CD4-positive, alpha-beta T cell (primary cell): ENCODE measurements around the gene PCYOX1L. TPM values are rescaled to one million over a fixed set of nuclear protein-coding genes. Genes with fewer than 3 reads are reported as not detected.

Experiments
- ATAC-seq: fragments of 200-7000 bp; cut with Tn5 transposase; one replicate; pipeline ENCODE4 v1.10.0; 2022; ENCODE audit warnings: mild to moderate bottlenecking; ENCODE audit not compliant: poor library complexity
- CTCF ChIA-PET: fragments of 350-600 bp; sonication (Branson Sonifier 250); formaldehyde crosslinking; loops from one replicate; lab custom pipeline; 2021; ENCODE audit warnings: antibody characterized with exemption, inconsistent platforms; lab: Charles Lee
- POLR2A ChIA-PET: fragments of 350-600 bp; sonication (Branson Sonifier 250); formaldehyde crosslinking; loops from one replicate; lab custom pipeline; 2021; ENCODE audit warnings: antibody characterized with exemption, inconsistent platforms; lab: Charles Lee
- DNase-seq, 14 experiments: peaks; one replicate each; pipeline ENCODE4 v3.0.0-alpha.2; 2013 to 2020; ENCODE audit warnings: mixed read lengths in 2 of 14
- H3K27ac ChIP-seq, 2 donors: one replicate each; pipeline versions ENCODE4 v1.5.1 to v1.7.0; 2013; ENCODE audit warnings: low read length in 2 of 2, low read depth in 1 of 2, mild to moderate bottlenecking in 1 of 2
- H3K27me3 ChIP-seq, 2 experiments: 1 replicate in 1 of 2; 2 replicates in 1 of 2; pipeline versions ENCODE4 v1.6.1 to v1.7.0; 2013; ENCODE audit warnings: low read length in 2 of 2, control low read depth in 1 of 2, mild to moderate bottlenecking in 1 of 2, moderate library complexity in 1 of 2; ENCODE audit not compliant: insufficient read depth in 2 of 2, control insufficient read depth in 1 of 2
- H3K36me3 ChIP-seq: one replicate; pipeline ENCODE4 v1.6.1; 2013; ENCODE audit warnings: low read length, control low read depth; ENCODE audit not compliant: insufficient read depth
- H3K4me1 ChIP-seq: one replicate; pipeline ENCODE4 v1.6.1; 2013; ENCODE audit warnings: low read length, control low read depth; ENCODE audit not compliant: insufficient read depth
- H3K4me3 ChIP-seq: one replicate; pipeline ENCODE4 v1.5.1; 2013; ENCODE audit warnings: mild to moderate bottlenecking, low read length, moderate library complexity
- H3K9me3 ChIP-seq, 2 experiments: 1 replicate in 1 of 2; 2 replicates in 1 of 2; pipeline versions ENCODE4 v1.6.1 to v1.7.0; 2013; ENCODE audit warnings: low read length in 2 of 2, mild to moderate bottlenecking in 2 of 2, control low read depth in 1 of 2, moderate library complexity in 1 of 2; ENCODE audit not compliant: control insufficient read depth in 1 of 2, insufficient read depth in 1 of 2
- H3K27ac Mint-ChIP-seq: one replicate; pipeline ENCODE4 v1.8.0; 2020; ENCODE audit warnings: mixed read lengths
- H3K27me3 Mint-ChIP-seq: one replicate; pipeline ENCODE4 v1.8.0; 2021; ENCODE audit warnings: mixed read lengths
- H3K36me3 Mint-ChIP-seq: one replicate; pipeline ENCODE4 v1.8.0; 2021; ENCODE audit warnings: low read depth, mixed read lengths
- H3K4me1 Mint-ChIP-seq: one replicate; pipeline ENCODE4 v1.8.0; 2021; ENCODE audit warnings: low read depth, mixed read lengths
- H3K4me3 Mint-ChIP-seq: one replicate; pipeline ENCODE4 v1.8.0; 2020; ENCODE audit warnings: mild to moderate bottlenecking, mixed read lengths
- H3K9me3 Mint-ChIP-seq: one replicate; pipeline ENCODE4 v1.8.0; 2020; ENCODE audit warnings: mixed read lengths
- intact Hi-C, 2 experiments: fragments of 100-400 bp; cut with DNase I in 1 of 2; cut with micrococcal nuclease in 1 of 2; formaldehyde crosslinking; loops; one replicate each; pipeline versions ENCODE4 v1.15.1 to v1.9.0; 2023 to 2025; cut with DNase I, micrococcal nuclease
- total RNA-seq, 174 experiments: library from RNA in 2 of 174; stranded (reverse) in 2 of 174; gene quantifications; one replicate each; pipeline ENCODE4 v1.2.3 and lab custom pipeline; 2021 to 2026
- TF ChIP-seq, protein P1 (sequence below): fragments of 200-600 bp; IDR thresholded peaks from one replicate; pipeline ENCODE4 v1.8.0; 2022; ENCODE audit warnings: antibody characterized with exemption, mild to moderate bottlenecking

Gene PCYOX1L
- total RNA-seq, 2 experiments from 2014 or later = 22.9 to 24.8 TPM

DNA sequence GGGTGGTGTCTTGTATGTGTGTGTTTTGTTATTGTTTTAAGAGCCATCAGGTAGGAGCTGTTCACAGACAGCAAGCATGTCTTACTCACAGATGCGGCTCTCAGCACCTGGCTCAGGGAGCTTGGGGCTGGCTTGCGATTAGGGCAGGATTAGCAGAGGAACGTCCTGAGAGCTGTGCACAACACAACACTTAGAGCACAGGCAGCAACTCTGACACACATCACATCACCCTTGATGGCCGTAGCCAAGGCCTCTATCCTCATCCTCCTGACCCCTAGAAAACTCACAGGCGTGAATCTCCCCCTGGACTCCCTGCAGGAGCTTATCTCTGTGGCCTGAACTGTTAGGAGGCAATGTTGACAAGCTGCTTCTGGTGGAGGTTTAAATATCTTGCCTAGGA, 28.3 kb downstream of the PCYOX1L start:
- H3K4me3 Mint-ChIP-seq = no peak overlapping the region
- intact Hi-C loops = no loop called here
- Histone ChIP-seq H3K4me1 (peaks cover 7% of the 10 kb centered on the region), H3K27me3 (peaks cover 0 to 2% of the 10 kb centered on the region in 2 experiments), H3K4me3 (no peak overlapping the region), H3K27ac (no peak overlapping the region), H3K9me3 (no peaks in the 10 kb centered on the region), H3K36me3 (no peaks in the 10 kb centered on the region)
- DNase-seq = no peak
- no peak overlapping the region for H3K27ac Mint-ChIP-seq
- no peak for ATAC-seq
- ChIA-PET POLR2A (interaction anchor here (0.6 kb wide), 1 partner anchor 185 kb away, joined by 3 read pairs; no protein-coding TSS in a partner anchor), CTCF (no interaction called here)
- H3K36me3 Mint-ChIP-seq = no peaks in the 10 kb centered on the region
- no peaks in the 10 kb centered on the region for H3K27me3 Mint-ChIP-seq
- TF ChIP-seq, protein P1, sequence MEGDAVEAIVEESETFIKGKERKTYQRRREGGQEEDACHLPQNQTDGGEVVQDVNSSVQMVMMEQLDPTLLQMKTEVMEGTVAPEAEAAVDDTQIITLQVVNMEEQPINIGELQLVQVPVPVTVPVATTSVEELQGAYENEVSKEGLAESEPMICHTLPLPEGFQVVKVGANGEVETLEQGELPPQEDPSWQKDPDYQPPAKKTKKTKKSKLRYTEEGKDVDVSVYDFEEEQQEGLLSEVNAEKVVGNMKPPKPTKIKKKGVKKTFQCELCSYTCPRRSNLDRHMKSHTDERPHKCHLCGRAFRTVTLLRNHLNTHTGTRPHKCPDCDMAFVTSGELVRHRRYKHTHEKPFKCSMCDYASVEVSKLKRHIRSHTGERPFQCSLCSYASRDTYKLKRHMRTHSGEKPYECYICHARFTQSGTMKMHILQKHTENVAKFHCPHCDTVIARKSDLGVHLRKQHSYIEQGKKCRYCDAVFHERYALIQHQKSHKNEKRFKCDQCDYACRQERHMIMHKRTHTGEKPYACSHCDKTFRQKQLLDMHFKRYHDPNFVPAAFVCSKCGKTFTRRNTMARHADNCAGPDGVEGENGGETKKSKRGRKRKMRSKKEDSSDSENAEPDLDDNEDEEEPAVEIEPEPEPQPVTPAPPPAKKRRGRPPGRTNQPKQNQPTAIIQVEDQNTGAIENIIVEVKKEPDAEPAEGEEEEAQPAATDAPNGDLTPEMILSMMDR = no peak
- no peaks in the 10 kb centered on the region for H3K9me3 Mint-ChIP-seq
- peaks cover 5% of the 10 kb centered on the region for H3K4me1 Mint-ChIP-seq

DNA sequence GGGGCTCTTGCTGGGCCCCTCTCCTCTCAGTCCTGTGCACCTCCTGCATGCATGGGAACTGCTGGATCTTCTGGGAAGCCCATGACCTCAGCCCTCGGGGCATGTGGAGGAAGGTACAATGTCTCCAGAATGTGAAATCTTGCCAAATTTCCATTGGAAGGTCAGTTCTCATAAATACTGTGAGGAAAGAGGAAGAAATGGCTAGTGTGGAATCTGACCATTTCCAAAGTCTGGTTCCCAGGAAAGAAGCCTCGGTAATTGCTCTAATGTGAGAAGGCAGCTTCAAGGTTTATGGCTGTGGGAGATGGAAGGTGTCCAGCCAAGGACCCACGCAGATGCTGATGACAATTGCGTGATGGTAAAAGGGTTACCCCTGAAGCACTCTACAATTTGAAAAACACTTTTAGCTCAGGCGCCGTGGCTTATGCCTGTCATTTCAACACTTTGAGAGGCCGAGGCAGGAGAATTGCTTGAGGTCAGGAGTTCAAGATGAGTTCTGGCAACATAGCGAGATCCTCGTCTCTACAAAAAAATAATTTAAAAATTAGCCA, 29.3 kb downstream of the PCYOX1L start:
- H3K27me3 Mint-ChIP-seq = no peaks in the 10 kb centered on the region
- H3K4me1 Mint-ChIP-seq = peaks cover 5% of the 10 kb centered on the region
- H3K36me3 Mint-ChIP-seq = no peaks in the 10 kb centered on the region
- ChIA-PET CTCF (no interaction called here), POLR2A (interaction anchor here (0.6 kb wide), 1 partner anchor 184 kb away, joined by 3 read pairs; no protein-coding TSS in a partner anchor)
- DNase-seq (no peak), ATAC-seq (no peak)
- intact Hi-C loops = no loop called here
- TF ChIP-seq, protein P1 = no peak
- Histone ChIP-seq H3K27ac (no peak overlapping the region), H3K4me3 (no peak overlapping the region), H3K27me3 (peaks cover 0 to 2% of the 10 kb centered on the region in 2 experiments), H3K36me3 (no peaks in the 10 kb centered on the region), H3K4me1 (peaks cover under 1% of the 10 kb centered on the region), H3K9me3 (no peaks in the 10 kb centered on the region)
- no peaks in the 10 kb centered on the region for H3K9me3 Mint-ChIP-seq
- no peak overlapping the region for H3K4me3 Mint-ChIP-seq
- no peak overlapping the region for H3K27ac Mint-ChIP-seq

DNA sequence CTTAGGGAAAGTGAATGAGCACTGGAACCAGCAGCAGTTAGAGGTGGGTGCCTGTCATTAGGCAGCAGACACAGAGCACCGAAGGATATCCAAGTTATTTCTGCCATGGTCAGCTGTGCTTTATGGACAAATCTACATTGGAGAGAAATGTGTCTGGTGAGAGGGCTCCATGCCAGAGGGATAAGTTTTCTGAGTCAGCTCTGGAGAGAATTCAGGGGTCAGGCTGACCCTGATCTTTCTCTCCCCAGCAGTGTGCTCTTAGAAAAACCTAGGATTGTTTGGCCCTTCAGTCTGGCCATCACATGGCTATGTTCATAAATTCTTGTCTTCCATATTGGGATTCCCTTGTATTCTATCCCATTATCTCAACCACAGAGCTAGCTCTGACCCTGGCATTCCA, 30.1 kb downstream of the PCYOX1L start:
- TF ChIP-seq, protein P1 = no peak
- H3K27me3 ChIP-seq = peaks cover 0 to 2% of the 10 kb centered on the region in 2 experiments
- POLR2A ChIA-PET = no interaction called here
- no peak overlapping the region for H3K4me3 ChIP-seq
- no peak overlapping the region for H3K27ac Mint-ChIP-seq
- H3K27me3 Mint-ChIP-seq = no peaks in the 10 kb centered on the region
- ATAC-seq (no peak), DNase-seq (no peak)
- intact Hi-C loops = no loop called here
- H3K9me3 Mint-ChIP-seq = no peaks in the 10 kb centered on the region
- no peaks in the 10 kb centered on the region for H3K9me3 ChIP-seq
- no peak overlapping the region for H3K27ac ChIP-seq
- no peaks in the 10 kb centered on the region for H3K36me3 Mint-ChIP-seq
- CTCF ChIA-PET = no interaction called here
- H3K4me1 Mint-ChIP-seq = peaks cover 5% of the 10 kb centered on the region
- no peaks in the 10 kb centered on the region for H3K36me3 ChIP-seq
- no peak overlapping the region for H3K4me3 Mint-ChIP-seq
- H3K4me1 ChIP-seq = no peaks in the 10 kb centered on the region
